GM12872 (cell line): ENCODE results near the gene LRRC71.

Experiments used
- TF ChIP-seq, protein P1 (sequence below): IDR thresholded peaks from 3 replicates; pipeline ENCODE4 v1.5.1; 2011; ENCODE audit warnings: low read depth, mild to moderate bottlenecking, low read length, moderate library complexity; ENCODE audit not compliant: insufficient read depth

The LRRC71 gene

DNA sequence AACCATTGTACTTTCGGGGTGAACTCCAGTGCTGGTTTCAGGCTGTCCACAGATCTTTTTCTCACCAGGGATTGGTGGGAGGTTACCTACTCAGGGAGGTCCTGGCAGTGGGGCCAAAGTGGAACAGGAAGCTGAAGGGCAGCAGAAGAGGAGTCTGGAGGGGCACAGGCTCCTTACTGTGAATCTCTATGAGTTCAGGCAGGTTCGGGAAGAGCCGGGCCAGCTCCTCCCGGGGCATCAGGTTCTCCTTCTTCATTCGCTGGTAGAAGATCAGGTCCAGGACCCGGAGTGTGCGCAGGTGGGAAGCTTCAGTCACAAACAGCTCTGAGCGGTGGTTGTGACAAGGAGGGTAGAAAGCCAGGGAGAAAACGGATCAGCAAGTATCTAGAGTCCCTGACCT is 26.7 kb downstream of the LRRC71 start:
- TF ChIP-seq, protein P1, sequence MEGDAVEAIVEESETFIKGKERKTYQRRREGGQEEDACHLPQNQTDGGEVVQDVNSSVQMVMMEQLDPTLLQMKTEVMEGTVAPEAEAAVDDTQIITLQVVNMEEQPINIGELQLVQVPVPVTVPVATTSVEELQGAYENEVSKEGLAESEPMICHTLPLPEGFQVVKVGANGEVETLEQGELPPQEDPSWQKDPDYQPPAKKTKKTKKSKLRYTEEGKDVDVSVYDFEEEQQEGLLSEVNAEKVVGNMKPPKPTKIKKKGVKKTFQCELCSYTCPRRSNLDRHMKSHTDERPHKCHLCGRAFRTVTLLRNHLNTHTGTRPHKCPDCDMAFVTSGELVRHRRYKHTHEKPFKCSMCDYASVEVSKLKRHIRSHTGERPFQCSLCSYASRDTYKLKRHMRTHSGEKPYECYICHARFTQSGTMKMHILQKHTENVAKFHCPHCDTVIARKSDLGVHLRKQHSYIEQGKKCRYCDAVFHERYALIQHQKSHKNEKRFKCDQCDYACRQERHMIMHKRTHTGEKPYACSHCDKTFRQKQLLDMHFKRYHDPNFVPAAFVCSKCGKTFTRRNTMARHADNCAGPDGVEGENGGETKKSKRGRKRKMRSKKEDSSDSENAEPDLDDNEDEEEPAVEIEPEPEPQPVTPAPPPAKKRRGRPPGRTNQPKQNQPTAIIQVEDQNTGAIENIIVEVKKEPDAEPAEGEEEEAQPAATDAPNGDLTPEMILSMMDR = no peak

DNA sequence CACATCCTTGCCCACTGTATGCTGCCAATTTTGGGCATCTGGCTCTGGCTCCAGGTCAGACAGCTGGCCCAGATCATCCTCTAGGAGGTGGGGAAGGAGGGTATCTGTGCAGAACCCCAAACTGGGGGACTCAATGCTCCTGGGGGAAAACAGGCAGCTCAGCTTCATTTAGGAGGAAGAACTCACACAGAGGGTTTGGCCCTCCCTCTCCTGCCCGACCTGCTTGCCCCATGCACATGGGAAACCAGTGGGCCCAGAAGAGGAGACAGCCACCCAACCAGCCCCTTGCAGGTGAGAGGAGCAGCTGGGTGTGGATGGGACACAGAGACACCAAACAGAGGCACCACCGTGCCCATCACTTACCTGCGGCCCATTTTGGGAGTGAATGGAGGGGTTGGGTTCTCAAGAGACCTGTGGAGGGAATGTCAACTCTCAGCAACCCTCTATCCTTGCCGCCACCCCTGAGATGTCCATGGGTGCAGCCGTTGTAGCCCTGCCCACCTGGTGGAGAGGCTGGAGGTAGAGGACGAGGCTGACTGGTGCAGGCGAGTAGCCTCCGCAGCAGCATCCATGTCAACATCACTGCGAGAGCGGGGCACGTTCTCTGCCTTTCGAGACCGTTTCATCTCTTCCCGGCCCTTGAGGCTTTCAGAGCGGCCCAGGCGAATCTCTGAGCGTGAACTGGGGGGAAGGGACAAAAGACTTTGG is 27.5 kb downstream of the LRRC71 start:
- TF ChIP-seq, protein P1 = no peak

DNA sequence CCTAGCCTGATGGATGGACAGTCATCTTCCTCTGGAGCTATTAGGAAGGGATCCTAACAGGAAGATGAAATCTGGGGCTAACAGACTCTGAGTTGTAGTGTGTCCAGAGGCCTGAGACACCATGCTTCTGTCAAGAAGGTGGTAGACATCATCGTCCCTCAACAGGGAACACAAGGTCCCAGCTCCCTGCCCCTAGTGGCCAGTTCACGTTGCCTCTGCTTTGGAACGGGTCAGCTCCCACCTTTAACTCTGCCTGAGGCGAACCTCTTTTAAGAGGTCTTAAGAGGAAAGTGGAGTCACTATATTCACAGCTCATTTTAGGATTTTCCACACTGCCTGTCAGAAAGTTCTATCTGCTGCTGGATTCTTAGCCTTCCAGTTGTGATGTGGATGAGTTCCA is 28.3 kb downstream of the LRRC71 start:
- TF ChIP-seq, protein P1 = peak; percentile 49

DNA sequence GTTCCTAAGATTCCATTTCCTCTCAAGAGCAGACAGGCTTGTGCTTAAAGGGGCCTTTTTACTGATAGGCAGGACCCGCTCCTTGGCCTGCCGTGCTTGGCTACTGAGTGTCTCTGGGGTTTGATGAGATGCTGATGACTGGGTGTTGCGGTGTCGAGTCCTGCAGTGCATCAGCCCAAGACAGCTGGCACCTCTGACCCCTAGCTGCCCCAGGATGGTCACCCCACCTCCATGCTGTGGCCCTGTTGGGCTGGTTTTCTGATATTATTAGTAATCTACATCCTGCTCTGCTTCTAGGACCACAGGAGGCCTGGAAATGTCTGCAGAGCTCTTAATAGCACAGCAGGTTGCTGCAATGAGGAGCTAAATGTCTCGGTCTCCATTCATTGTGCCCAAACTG is 28.7 kb downstream of the LRRC71 start:
- TF ChIP-seq, protein P1 = no peak

DNA sequence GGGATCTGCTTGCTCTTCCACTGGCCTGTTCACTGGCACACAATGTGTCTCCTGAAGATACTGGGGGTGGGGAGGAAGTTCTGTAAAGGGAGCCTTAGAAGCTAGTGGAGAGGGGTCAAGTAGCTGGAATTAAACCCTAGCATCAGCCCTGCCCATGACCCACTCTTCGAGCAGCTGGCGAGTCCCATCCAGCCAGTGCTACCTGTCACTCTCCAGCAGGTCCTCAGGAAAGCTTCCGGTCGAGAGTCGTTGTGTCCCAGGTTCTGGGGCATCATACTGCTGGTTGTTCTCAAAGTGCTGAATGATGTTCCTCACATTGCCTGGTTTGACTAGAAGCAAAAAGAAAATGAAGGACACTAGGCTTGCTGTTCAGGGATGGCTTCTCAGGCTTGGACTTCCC is 30.9 kb downstream of the LRRC71 start:
- TF ChIP-seq, protein P1 = no peak

DNA sequence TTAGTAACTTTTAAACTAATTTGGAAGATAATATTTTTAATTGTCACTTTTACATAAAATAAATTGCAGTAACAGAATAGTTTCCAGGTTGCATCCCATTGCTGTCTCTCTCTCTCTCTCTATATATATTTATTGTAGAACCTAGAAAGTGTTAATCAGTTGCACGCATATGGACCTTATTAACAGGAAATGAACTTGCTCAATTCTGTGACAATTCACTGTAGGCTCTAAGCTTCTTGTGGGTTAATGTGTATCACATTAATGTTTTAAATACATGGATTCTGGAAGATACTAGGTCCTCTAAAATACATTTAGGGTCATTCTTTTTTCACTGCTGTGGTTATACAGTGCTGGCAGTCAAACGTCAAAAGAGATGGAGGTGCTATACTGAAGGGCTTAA is 33.1 kb downstream of the LRRC71 start:
- TF ChIP-seq, protein P1 = no peak

DNA sequence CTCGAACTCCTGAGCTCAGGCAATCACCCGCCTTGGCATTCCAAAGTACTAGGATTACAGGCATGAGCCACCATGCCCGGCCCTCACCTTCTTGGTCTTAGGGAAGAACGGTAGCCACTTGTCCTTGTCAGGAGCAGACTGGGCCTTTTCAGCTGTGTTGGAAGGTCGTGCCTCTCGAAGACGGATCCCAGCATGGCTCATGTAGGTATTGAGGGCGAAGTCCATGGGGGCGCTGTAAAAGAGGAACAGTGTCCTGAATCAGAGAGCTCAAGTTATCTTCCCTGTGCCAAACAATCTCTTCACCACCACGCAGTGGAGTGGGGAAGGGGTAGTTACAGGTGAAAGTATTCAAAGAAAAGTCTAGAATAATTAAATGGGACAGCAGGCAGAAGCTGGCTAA is 35.9 kb downstream of the LRRC71 start:
- TF ChIP-seq, protein P1 = no peak
